Activated gamma-delta T cell (primary cell): Measurements from ENCODE around the gene DPEP3.
A peak's percentile ranks its signal among the peaks of the same experiment; 100 is the strongest.
"Not testable (repeated sequence)": the region's sequence is repeated elsewhere in the genome, so short reads cannot be mapped to it uniquely, and the experiment has no call there.

Experiments
- DNase-seq: peaks from one replicate; lab custom pipeline; 2025; lab: John Stamatoyannopoulos, UW

Gene DPEP3

DNA sequence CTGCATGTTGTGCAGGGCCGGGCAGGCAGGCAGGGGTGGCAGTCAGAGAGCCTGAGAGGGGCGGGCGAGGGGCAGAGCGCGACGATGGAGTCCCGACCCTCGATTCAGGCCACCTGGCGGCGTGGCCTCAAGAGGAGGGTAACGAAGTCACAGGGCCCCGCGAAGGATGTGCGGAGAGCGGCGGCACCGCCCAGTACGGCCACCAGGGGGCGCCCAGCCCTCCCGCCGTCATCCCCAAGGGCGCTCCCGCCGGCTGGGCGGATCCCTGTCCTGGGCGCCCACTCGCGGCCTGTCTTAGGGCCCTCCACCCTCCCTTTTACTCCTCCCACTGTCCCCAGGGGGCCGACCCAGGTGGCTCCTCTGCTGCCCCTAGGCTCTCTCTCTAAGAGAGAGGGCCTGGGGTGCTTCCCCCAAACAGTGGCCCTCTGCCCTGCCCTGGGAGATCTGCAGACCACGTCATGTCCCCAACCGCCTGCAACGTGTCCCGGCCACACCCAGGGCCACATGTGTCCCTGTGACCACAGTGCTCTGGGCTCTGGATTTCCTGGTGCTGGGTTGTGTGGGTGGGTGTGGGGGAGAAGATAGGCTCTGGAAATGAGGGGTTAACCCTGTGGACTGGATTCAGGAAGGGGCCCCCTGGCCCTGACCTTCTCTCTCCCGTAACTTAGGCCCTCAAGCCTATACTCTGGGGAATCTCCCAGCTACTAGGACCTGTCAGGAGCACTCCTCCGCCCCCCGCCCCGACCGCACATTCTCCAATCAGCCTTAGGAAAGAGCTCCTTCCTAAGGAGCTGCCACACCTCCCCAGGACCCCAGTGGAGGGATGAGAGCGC lies 13.1 kb upstream of the DPEP3 start:
- DNase-seq, result peak; percentile 68

DNA sequence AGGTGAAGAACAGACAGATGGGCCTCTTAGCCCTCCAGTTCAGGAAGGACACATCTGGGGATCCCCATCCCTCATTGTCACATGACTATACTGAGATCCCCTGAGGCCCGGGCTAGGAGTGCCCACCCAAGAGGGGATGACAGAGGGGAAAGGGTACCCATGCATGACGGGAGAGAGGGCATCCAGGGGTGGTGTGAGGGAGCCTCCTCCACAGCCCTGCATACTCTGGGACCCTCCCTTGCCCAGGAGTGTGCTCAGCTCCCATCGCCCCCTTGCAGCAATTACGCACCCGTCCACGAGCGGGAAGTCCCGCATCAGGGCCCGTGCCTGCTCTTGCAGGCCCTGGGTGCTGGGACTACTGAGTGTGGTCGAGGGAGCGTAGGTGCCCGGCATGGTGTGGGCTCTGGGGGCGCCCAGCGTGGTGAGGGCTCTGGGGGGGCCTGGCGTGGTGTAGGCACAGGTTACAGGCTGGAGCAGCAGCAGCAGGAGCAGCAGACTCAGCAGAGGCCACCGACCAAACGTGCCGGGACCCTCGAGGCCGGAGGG lies 12.4 kb upstream of the DPEP3 start:
- DNase-seq, result no peak

DNA sequence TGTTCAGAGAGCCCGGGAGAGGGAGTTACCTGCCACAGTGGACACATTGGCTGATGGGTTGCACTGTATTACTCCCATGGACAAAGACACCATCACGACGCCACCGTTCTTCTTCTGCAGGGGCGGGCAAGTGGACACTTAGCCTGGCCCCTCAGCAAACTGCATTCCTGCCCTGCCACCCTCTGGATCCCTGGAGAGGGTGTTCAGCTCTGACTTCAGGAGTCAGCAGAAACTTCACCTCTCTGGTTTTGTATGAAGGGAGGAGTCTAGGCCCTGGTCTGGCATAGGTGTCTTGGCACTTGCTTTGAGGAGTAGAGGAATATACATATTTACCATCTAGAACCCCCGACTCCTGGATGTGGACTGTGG lies 9.7 kb upstream of the DPEP3 start:
- no peak for DNase-seq

DNA sequence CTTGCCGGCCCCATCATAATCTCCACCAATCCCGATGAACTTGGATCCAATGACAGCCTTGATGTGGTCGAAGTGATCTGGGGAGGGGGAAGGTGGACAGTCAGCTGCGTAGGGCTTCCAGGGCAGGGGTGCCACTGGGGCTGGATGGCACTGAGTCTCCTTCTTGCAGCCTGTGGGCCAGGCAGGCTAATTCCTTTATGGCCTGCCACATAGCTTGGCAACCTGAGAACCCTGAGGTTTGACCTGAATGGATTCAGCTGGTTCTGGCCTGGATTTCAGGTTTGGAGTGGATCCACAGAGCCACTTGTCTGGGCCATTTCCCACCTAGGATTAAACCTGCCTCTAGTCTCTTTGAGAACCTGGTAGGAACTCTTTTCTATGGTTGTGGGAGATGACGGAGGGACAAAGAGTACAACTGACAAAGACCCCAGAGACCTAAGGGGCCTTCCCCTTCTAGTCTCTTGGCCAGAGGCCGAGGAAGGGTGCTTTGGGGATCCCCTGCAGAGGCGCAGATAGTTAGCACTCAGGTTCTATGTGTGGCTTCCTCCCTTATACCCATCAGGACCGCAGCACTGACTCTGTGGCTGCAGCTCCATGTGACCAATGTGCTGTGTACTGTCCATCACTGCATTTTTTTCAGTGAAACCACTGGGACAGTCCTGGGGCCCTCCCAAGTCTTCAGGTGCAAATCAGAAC lies 9.2 kb upstream of the DPEP3 start:
- DNase-seq, result no peak

DNA sequence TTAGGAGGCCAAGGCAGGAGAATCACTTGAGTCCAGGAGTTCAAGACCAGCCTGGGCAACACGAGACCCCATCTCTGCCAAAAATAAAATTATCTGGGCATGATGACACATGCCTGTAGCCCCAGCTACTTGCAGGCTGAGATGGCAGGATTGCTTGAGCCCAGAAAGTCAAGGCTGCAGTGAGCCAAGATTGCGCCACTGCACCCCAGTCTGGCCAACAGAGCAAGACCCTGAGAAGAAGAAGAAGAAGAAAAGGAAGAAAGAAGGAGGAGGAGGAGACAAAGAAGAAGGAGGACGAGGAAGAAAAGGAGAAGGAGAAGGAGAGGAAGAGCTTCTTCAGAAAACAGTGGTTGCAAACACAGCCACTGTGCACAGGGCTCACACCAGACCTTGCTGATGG lies 8.4 kb upstream of the DPEP3 start:
- DNase-seq, result no peak

GRCh38 chr16:67987460-67988160 lies 7.3 kb upstream of the DPEP3 start:
- no peak for DNase-seq

DNA sequence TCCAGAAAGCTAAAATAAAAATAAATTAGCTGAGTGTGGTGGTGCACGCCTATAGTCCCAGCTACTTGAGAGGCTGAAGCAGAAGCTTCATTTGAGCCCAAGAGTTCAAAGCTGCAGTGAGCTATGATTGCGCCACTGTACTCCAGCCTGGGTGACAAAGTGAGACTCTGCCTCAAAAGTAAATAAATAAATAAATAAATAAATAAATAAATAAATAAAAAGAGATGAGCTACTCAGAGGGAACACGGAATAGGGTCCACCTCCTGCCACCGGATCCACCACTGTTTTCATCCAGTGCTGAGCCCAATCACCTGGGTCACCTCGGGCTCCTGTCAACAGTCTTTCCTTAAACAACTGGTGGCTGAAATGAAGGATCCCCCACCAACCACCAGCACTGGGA lies 6.7 kb upstream of the DPEP3 start:
- no peak for DNase-seq

GRCh38 chr16:67982011-67982696 lies 1.9 kb upstream of the DPEP3 start:
- DNase-seq, result no peak

DNA sequence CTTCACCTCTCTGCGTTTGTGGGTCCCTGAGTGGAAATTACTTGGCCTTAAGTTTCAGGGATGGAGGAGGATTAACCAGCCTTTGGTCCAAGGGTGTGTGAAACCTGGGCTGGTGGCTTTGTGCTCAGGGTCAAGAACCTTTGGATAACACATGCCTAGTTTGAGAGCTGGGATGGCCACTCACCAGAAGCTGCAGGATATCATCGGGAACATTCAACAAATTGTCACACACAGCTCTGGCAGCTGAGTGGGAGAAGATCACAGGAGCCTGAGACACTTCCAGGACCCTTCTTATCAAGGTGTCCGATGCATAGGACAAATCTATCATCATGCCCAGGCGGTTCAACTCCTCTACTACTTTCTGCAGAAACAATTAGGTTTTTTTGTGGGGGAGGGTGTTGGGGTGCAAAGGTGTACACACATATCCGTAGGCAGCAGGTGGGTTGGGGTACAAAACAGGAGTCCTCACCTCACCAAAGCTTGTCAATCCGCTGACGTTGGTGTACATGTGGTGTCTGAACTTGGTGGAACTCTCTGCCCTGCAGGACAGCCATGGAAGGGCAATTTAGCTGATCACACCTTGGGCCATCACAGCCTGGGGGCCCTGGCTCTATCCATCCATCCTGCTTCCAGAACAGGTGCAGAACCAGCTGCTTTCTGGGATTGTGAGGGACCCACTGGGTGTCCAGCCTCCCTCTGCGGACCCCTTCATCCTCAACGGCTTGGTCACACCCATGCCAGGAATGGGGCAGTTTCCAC lies 2.7 kb downstream of the DPEP3 start:
- no peak for DNase-seq

DNA sequence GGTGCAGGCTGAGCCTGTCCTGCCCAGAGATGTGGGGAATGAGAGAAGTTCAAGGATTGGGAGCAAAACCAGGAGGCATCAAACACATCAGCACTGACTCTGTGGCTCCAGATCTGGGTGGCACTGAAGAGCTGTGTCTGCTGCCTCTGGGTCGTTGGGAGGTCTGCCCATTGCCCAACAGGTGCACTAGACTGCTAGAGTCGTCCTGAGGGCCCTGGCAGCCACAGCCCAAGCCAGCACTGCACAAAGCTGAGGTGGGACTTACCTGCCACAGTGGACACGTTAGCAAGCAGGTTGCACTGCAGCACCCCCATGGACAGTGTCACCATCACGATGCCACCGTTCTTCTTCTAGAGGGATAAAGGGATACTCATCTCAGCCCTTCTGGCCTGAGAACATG lies 3.3 kb downstream of the DPEP3 start:
- DNase-seq, result no peak

DNA sequence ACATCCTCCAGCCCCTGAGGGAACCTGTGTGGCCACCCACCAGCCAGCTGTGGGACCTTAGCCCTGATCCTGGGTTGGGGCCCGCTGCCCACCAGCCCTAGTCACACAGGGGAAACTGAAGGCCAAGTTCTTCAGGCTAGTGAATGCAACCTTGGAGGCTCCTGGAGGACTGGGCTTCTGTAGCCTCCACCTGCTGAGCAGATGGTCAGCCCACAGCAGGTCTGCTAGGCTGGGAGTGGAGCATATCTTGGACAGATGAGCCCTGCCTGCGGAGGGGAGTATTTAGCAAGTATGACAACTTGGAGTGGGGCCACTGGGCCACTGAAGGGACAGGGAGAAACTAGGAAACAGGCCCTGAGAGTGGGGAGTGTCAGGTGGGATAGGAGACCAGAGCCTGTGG lies 4.1 kb downstream of the DPEP3 start:
- no peak for DNase-seq

GRCh38 chr16:67975321-67976105 lies 4.8 kb downstream of the DPEP3 start:
- no peak for DNase-seq

DNA sequence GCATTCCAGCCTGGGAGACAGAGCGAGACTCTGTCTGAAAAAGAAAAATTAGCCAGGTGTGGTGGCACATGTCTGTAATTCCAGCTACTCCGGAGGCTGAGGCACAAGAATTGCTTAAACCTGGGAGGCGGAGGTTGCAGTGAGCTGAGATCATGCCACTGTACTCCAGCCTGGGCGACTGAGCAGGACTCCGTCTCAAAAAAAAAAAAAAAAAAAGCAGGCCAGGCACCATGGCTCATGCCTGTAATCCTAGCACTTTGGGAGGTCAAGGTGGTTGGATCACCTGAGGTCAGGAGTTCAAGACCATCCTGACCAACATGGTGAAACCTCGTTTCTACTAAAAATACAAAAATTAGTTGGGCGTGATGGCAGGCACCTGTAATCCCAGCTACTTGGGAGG lies 8.0 kb downstream of the DPEP3 start:
- not testable (repeated sequence) for DNase-seq

- no peak for DNase-seq
Measured at GRCh38 chr16:67971111-67971510, 9.2 kb downstream of the DPEP3 start.

DNA sequence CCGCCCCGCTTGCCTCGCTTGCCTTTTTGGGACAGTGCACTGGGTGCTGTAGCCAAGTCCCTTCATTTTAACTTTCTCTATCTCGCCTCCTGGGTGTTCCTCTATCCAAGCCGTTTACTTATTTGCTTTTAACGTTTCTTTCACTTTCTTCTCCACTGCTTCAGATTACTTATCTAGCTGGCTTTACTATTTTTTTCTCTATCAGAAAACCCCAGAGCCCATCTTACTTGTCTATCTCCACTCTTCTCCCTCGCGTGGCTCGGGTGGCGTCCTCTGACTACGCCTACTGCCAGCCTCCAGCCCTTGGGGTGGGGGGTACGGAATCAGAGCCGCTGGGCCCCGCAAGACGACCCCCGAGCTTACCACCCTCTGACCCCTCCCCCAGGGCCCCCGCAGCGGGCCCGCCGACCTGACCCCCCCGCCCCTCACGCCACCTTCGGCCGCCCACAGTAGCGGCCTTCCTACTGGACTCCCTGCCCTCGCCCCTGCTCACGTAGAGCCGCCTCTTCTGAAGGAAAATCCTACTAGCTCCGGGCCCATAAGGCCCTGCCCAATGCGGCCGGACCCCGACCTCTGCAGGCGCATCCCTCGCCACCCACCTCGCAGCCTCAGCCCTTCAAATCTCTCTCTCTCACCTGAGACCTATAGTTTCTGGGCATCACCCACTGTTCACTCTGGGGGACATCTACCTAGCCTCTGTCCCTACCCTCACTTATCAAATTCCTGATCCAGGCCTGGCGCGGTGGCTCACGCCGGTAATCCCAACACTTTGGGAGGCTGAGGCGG lies 10.9 kb downstream of the DPEP3 start:
- no peak for DNase-seq

GRCh38 chr16:67968400-67969253 lies 11.7 kb downstream of the DPEP3 start, which contains the start of gene SLC12A4:
SLC12A4 (minus strand) TSS chr16:67968637; CDS start chr16:67968553, 84 bp downstream.
- peak; percentile 82 for DNase-seq

GRCh38 chr16:67967958-67968399 lies 12.3 kb downstream of the DPEP3 start:
- DNase-seq, result peak; percentile 28

GRCh38 chr16:67967183-67967957 lies 12.9 kb downstream of the DPEP3 start:
- no peak for DNase-seq
